AG09309 (cell line): Measurements from ENCODE around the gene CD34.

ENCODE experiments used
- DNase-seq: peaks from one replicate; pipeline ENCODE4 v3.0.0-alpha.2; 2010; ENCODE audit warnings: low read depth
- H3K4me3 ChIP-seq: 2 replicates; pipeline ENCODE4 v1.5.1; 2011; ENCODE audit warnings: mild to moderate bottlenecking, low read depth, low read length, moderate library complexity; ENCODE audit not compliant: control insufficient read depth
- CTCF ChIP-seq: IDR thresholded peaks from 2 replicates; pipeline ENCODE4 v1.5.1; 2011; ENCODE audit warnings: mild to moderate bottlenecking, low read depth, low read length, inconsistent platforms; ENCODE audit not compliant: insufficient read depth, control insufficient read depth; ENCODE audit errors: missing control alignments

CD34 gene

GRCh38 chr1:207893737-207894582, 17.0 kb downstream of the CD34 start:
- DNase-seq: no peak
- no peak overlapping the region for H3K4me3 ChIP-seq
- peak; percentile 6 for TF ChIP-seq CTCF

GRCh38 chr1:207892764-207893163, 18.2 kb downstream of the CD34 start:
- TF ChIP-seq CTCF: no peak
- no peak for DNase-seq
- no peak overlapping the region for H3K4me3 ChIP-seq

GRCh38 chr1:207891148-207891547, 19.8 kb downstream of the CD34 start:
- DNase-seq: no peak
- no peak for TF ChIP-seq CTCF
- H3K4me3 ChIP-seq: no peak overlapping the region

- TF ChIP-seq CTCF: no peak
- DNase-seq: peak; percentile 49
- H3K4me3 ChIP-seq: peak overlapping the region; percentile 2; the same call in 1 of the 2 replicates
Observed at GRCh38 chr1:207890136-207890738, 20.7 kb downstream of the CD34 start.

GRCh38 chr1:207888652-207889051, 22.3 kb downstream of the CD34 start:
- peak; percentile 26 for TF ChIP-seq CTCF
- DNase-seq: no peak
- no peak overlapping the region for H3K4me3 ChIP-seq

- DNase-seq: no peak
- no peak for TF ChIP-seq CTCF
- no peak overlapping the region for H3K4me3 ChIP-seq
Observed at GRCh38 chr1:207887542-207888201, 23.3 kb downstream of the CD34 start.
